Measurements from ENCODE around the gene FKBP3. TPM values are rescaled to one million over a fixed set of nuclear protein-coding genes. Genes with fewer than 3 reads are reported as not detected.

FKBP3 gene
- total RNA-seq, 1 experiment from 2014 or later: 157 TPM

DNA sequence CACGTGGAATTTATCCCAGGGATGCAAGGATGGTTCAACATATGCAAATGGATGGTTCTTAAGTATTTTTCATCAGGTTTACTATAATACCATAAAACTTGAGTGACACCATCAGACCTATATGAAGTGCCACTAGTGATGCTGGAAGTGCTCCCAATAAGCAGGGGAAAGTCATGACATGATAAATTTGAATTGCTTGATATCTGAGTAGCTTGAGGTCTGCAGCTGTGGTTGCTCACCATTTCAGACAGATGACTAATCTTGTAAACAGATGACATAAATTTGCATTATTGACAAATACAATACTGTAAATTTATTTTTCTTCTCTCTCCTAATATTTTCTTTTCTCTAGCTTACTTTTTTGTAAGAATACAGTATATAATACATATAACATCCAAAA is 64.1 kb downstream of the FKBP3 start:
- H4K8ac ChIP-seq (replicated peaks; ENCODE audit: insufficient read length, low read depth, low read length): no peak overlapping the region
- no peak overlapping the region for H2BK12ac ChIP-seq (ENCODE audit: insufficient read length, low read depth, low read length)
- no peaks in the 10 kb centered on the region for H3K79me1 ChIP-seq (ENCODE audit: insufficient read depth, low read depth, low read length, poor library complexity, severe bottlenecking)
- no peak overlapping the region for H3K14ac ChIP-seq (ENCODE audit: insufficient read depth, low read length)
- H4K5ac ChIP-seq (ENCODE audit: insufficient read length, low read depth, low read length): no peak overlapping the region
- H3K23ac ChIP-seq (ENCODE audit: insufficient read length, low read depth, low read length): no peak overlapping the region
- H2AK5ac ChIP-seq (ENCODE audit: insufficient read length, low read length): no peak overlapping the region
- no peak overlapping the region for H3T11ph ChIP-seq (ENCODE audit: low read length)
- H3K36me3 Mint-ChIP-seq (ENCODE audit: insufficient read depth in 1 of 3, low read depth in 3 of 3): peaks cover 2 to 9% (median 5%) of the 10 kb centered on the region in 3 experiments; a peak in 5 of 7 replicates
- H3K27me3 Mint-ChIP-seq (ENCODE audit: low read depth): no peaks in the 10 kb centered on the region
- no peak for DNase-seq
- H2BK20ac ChIP-seq (ENCODE audit: low read depth, low read length, poor library complexity, severe bottlenecking): no peak overlapping the region
- no peaks in the 10 kb centered on the region for H3K23me2 ChIP-seq (ENCODE audit: insufficient read length, low read depth, low read length, poor library complexity, severe bottlenecking)
- no peak overlapping the region for H3K27ac ChIP-seq (ENCODE audit: insufficient read length, low read depth, low read length)
- TF ChIP-seq, protein P1, sequence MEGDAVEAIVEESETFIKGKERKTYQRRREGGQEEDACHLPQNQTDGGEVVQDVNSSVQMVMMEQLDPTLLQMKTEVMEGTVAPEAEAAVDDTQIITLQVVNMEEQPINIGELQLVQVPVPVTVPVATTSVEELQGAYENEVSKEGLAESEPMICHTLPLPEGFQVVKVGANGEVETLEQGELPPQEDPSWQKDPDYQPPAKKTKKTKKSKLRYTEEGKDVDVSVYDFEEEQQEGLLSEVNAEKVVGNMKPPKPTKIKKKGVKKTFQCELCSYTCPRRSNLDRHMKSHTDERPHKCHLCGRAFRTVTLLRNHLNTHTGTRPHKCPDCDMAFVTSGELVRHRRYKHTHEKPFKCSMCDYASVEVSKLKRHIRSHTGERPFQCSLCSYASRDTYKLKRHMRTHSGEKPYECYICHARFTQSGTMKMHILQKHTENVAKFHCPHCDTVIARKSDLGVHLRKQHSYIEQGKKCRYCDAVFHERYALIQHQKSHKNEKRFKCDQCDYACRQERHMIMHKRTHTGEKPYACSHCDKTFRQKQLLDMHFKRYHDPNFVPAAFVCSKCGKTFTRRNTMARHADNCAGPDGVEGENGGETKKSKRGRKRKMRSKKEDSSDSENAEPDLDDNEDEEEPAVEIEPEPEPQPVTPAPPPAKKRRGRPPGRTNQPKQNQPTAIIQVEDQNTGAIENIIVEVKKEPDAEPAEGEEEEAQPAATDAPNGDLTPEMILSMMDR (conservative IDR thresholded peaks at IDR 0.05): no peak
- WGBS (ENCODE audit: extremely low coverage, insufficient read length, low lambda C conversion rate): no CpG with 5 or more reads among the region's 1 CpG
- no peak overlapping the region for H3K9ac ChIP-seq (ENCODE audit: extremely low read depth, insufficient read length, low read length)
- H4K20me1 ChIP-seq (ENCODE audit: control insufficient read depth, insufficient read depth, insufficient read length): no peaks in the 10 kb centered on the region
- no peak overlapping the region for H2BK15ac ChIP-seq (ENCODE audit: low read depth, low read length)
- no peaks in the 10 kb centered on the region for H3K9me3 Mint-ChIP-seq
- no peak overlapping the region for H3K4me3 Mint-ChIP-seq
- H2BK120ac ChIP-seq (ENCODE audit: low read depth, low read length, poor library complexity, severe bottlenecking): no peak overlapping the region
- no peak overlapping the region for H3K27ac Mint-ChIP-seq
- H3K79me2 ChIP-seq (ENCODE audit: insufficient read depth, low read length): no peaks in the 10 kb centered on the region
- H3K9me3 ChIP-seq (ENCODE audit: control insufficient read depth, low read depth, low read length): no peaks in the 10 kb centered on the region
- no peak overlapping the region for H3K4ac ChIP-seq (ENCODE audit: low read depth, low read length)
- no peak overlapping the region for H2BK5ac ChIP-seq (ENCODE audit: insufficient read length, low read length)
- H3K56ac ChIP-seq (ENCODE audit: insufficient read length, low read depth, low read length): no peak overlapping the region
- no peaks in the 10 kb centered on the region for H3K27me3 ChIP-seq (ENCODE audit: insufficient read depth, low read length)
- H3K4me1 Mint-ChIP-seq: no peaks in the 10 kb centered on the region
- H3K4me2 ChIP-seq (ENCODE audit: insufficient read depth, insufficient read length, low read length): no peak overlapping the region
- no peak overlapping the region for H2AFZ ChIP-seq (ENCODE audit: low read length)
- H4K91ac ChIP-seq (ENCODE audit: insufficient read length, low read depth, low read length): no peak overlapping the region
- no peaks in the 10 kb centered on the region for H3K4me1 ChIP-seq (ENCODE audit: insufficient read depth, low read length)
- no peak overlapping the region for H3K18ac ChIP-seq (ENCODE audit: insufficient read length, low read depth, low read length)

Measured in H9 (cell line).